Transverse colon (tissue), 4 donors: ENCODE data around the gene ADAT1. TPM values are rescaled to one million over a fixed set of nuclear protein-coding genes. Genes with fewer than 3 reads are reported as not detected.

Experiments
- DNase-seq: peaks from one replicate; pipeline ENCODE4 v3.0.0-alpha.2; 2019
- H3K27ac ChIP-seq, 4 donors: fragments of 200-600 bp; sonication (generic); 2 replicates each; pipeline ENCODE4 v1.5.1; 2016 to 2018; ENCODE audit warnings: inconsistent platforms in 4 of 4
- H3K27me3 ChIP-seq: fragments of 200-600 bp; sonication (generic); 2 replicates; pipeline ENCODE4 v1.5.1; 2017; ENCODE audit warnings: inconsistent platforms
- H3K36me3 ChIP-seq, 4 donors: fragments of 200-600 bp; sonication (generic); 2 replicates each; pipeline ENCODE4 v1.5.1; 2017 to 2019; ENCODE audit warnings: inconsistent platforms in 4 of 4
- H3K4me1 ChIP-seq, 4 donors: fragments of 200-600 bp; sonication (generic); 2 replicates each; pipeline ENCODE4 v1.5.1; 2017 to 2020; ENCODE audit warnings: inconsistent platforms in 4 of 4
- H3K4me3 ChIP-seq, 4 donors: fragments of 200-600 bp; sonication (generic); 1 replicate in 1 of 4; 2 replicates in 3 of 4; pipeline versions ENCODE4 v1.5.1 to v1.6.1; 2017 to 2019; ENCODE audit warnings: inconsistent platforms in 4 of 4
- H3K9me3 ChIP-seq, 2 donors: fragments of 200-600 bp; sonication (generic); 2 replicates each; pipeline ENCODE4 v1.5.1; 2017 to 2019; ENCODE audit warnings: inconsistent platforms in 2 of 2
- EP300 ChIP-seq: sonication (generic); formaldehyde crosslinking; IDR thresholded peaks from one replicate; pipeline ENCODE4 v1.6.1; 2017; ENCODE audit warnings: antibody characterized with exemption, low read depth
- POLR2A ChIP-seq: fragments of 450-650 bp; IDR thresholded peaks from one replicate; pipeline ENCODE4 v1.6.1; 2016; ENCODE audit warnings: antibody characterized with exemption, mild to moderate bottlenecking, moderate library complexity
- POLR2AphosphoS5 ChIP-seq, 3 donors: sonication (generic); formaldehyde crosslinking; IDR thresholded peaks; one replicate each; pipeline ENCODE4 v1.6.1; 2016; ENCODE audit warnings: antibody characterized with exemption in 3 of 3
- WGBS, 2 donors: methylation state at CpG; one replicate each; pipeline ENCODE4 v1.1.5; 2018; ENCODE audit warnings: low coverage in 1 of 2; 5-methylcytosine and 5-hydroxymethylcytosine counted together
- in situ Hi-C, 4 donors: fragments of 200-750 bp; cut with MboI; loops; one replicate each; pipeline versions ENCODE4 v1.15.0 to v1.15.1; 2017; ENCODE audit warnings: low sequenced_read_pairs in 3 of 4, low pct_ligation_motif_present in 1 of 4, low pct_unique_long_range_greater_than_20kb in 1 of 4
- intact Hi-C: fragments of 100-400 bp; cut with DNase I; formaldehyde crosslinking; loops from one replicate; pipeline ENCODE4 v1.15.1; 2023; ENCODE audit warnings: low total_unique reads
- total RNA-seq, 4 donors: library from RNA; depleted of rRNA; stranded (reverse); fragments of >200 nt; gene quantifications; one replicate each; pipeline ENCODE4 v1.1.0, GENCODE V29; 2016
- TF ChIP-seq, protein P1 (sequence below), 5 experiments: fragments of 200-600 bp in 3 of 5; fragments of 450-650 bp in 2 of 5; sonication (generic) in 3 of 5; IDR thresholded peaks; 1 replicate in 2 of 5; 2 replicates in 3 of 5; pipeline ENCODE4 v1.5.1; 2016 to 2017; ENCODE audit warnings: antibody characterized with exemption in 5 of 5, inconsistent platforms in 3 of 5, mild to moderate bottlenecking in 2 of 5, moderate library complexity in 1 of 5

ADAT1 gene
- total RNA-seq, 4 donors from 2014 or later: 14.1 to 94.3 (median 49.1) TPM

DNA sequence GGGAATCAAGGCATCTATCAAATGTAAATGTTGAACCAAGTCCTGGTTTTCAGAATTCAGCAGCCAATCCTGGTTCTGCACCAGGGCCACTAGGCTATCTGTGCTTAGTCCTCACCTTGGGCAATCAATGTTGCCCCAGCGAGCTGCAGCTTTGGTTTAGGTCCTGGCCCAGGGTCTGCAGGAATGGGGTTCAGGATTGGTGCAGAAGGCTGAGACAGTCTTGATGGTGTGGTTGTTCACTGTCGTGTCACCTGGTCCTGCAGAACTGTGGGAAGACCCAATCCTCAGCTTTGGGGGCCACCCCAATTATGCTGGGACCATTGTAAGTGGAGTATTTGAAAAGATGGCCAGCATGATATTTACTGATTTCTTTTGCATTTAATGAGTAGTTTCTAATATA, 35.1 kb upstream of the ADAT1 start:
- Histone ChIP-seq H3K9me3 (no peaks in the 10 kb centered on the region), H3K27ac (no peak overlapping the region), H3K4me1 (peaks cover 0 to 7% (median 2%) of the 10 kb centered on the region in 4 donors), H3K36me3 (peaks cover 0 to 44% (median 17%) of the 10 kb centered on the region in 4 donors), H3K27me3 (no peaks in the 10 kb centered on the region), H3K4me3 (no peak overlapping the region)
- intact Hi-C loops (loop anchor here (10.0 kb wide), 1 partner anchor 183 kb away; no protein-coding TSS in a partner anchor), in situ Hi-C loops (loop anchor here in 1 of 4 donors (25.0 kb wide), 1 partner anchor 104 kb away; no protein-coding TSS in a partner anchor)
- 87% methylated on average over 2 of the region's 2 CpGs; no CpG with 5 or more reads in 1 of the 2 donors for WGBS, 2 donors
- TF ChIP-seq, protein P1, sequence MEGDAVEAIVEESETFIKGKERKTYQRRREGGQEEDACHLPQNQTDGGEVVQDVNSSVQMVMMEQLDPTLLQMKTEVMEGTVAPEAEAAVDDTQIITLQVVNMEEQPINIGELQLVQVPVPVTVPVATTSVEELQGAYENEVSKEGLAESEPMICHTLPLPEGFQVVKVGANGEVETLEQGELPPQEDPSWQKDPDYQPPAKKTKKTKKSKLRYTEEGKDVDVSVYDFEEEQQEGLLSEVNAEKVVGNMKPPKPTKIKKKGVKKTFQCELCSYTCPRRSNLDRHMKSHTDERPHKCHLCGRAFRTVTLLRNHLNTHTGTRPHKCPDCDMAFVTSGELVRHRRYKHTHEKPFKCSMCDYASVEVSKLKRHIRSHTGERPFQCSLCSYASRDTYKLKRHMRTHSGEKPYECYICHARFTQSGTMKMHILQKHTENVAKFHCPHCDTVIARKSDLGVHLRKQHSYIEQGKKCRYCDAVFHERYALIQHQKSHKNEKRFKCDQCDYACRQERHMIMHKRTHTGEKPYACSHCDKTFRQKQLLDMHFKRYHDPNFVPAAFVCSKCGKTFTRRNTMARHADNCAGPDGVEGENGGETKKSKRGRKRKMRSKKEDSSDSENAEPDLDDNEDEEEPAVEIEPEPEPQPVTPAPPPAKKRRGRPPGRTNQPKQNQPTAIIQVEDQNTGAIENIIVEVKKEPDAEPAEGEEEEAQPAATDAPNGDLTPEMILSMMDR (IDR thresholded peaks at IDR 0.05): no peak
- TF ChIP-seq POLR2AphosphoS5 (IDR thresholded peaks at IDR 0.05): no peak
- no peak for TF ChIP-seq POLR2A
- no peak for DNase-seq

DNA sequence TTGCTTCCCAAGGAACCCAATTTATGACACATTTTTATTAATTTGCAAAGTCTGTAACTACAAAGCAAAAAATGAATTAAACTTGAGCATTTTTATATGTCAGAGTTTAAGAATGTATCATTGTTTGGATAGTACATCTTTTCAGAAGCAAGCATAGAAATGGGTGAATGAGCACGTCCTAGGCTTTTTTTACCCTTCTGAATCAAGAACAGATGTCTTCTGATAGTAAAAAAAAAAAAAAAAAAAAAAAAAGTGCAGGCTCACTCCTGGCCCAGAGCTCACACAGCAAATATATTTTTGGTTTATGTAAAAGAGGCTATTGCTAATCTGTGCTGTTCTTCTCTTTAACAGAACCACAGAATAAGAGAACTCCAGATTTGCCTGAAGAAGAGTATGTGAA, 30.8 kb upstream of the ADAT1 start:
- in situ Hi-C loops (loop anchor here in 1 of 4 donors (25.0 kb wide), 1 partner anchor 108 kb away; no protein-coding TSS in a partner anchor), intact Hi-C loops (loop anchor here (10.0 kb wide), 1 partner anchor 179 kb away; no protein-coding TSS in a partner anchor)
- 45 to 70% methylated on average over 1 of the region's 1 CpG for WGBS, 2 donors
- Histone ChIP-seq H3K4me3 (no peak overlapping the region), H3K27me3 (no peaks in the 10 kb centered on the region), H3K4me1 (peaks cover 16 to 43% (median 24%) of the 10 kb centered on the region in 4 donors), H3K9me3 (no peaks in the 10 kb centered on the region), H3K36me3 (peaks cover 0 to 44% (median 17%) of the 10 kb centered on the region in 4 donors), H3K27ac (no peak overlapping the region)
- DNase-seq: no peak
- TF ChIP-seq, protein P1 (IDR thresholded peaks at IDR 0.05): no peak
- TF ChIP-seq POLR2A: no peak
- no peak for TF ChIP-seq EP300
- no peak for TF ChIP-seq POLR2AphosphoS5 (IDR thresholded peaks at IDR 0.05)

DNA sequence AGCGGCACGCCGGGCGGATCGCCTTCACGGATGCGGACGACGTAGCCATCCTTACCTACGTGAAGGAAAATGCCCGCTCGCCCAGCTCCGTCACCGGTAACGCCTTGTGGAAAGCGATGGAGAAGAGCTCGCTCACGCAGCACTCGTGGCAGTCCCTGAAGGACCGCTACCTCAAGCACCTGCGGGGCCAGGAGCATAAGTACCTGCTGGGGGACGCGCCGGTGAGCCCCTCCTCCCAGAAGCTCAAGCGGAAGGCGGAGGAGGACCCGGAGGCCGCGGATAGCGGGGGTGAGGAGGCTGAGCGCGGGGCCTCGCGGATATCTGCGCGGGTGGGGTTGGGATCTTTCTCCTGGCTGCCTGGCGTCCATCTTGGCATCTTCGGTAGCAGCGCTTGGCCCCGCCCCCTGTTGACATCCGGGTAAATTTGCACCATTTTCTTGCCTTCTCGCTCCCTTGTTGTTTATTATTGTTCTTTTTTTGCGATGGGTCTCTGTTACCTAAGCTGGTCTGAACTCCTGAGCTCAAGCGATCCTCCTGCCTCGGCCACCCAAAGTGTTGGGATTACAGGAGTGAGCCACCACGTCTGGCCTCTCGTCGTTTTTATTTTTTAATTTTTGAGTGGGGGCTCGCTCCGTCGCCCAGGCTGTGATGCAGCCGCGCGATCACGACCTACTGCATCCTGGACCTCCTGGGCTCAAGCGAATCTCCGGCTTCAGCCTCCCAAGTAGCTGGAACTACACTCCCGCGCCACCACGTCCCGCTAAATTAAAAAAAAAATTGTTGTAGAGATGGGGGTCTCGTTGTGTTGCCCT, 25.4 kb upstream of the ADAT1 start:
- Histone ChIP-seq H3K27ac (peak overlapping the region; percentile 97 to 99 (median 98)), H3K27me3 (no peaks in the 10 kb centered on the region), H3K9me3 (no peaks in the 10 kb centered on the region), H3K4me1 (peaks cover 27 to 66% (median 41%) of the 10 kb centered on the region in 4 donors), H3K4me3 (peak overlapping the region; percentile 86 to 100 (median 97)), H3K36me3 (no peaks in the 10 kb centered on the region)
- 0% methylated on average over 1 to 50 of the region's 62 CpGs for WGBS, 2 donors
- DNase-seq: peak; percentile 88
- in situ Hi-C loops: loop anchor here in 2 of 4 donors (5.0 to 25.0 kb wide), 3 partner anchors 114 to 1539 kb away; partner anchors contain the start of genes TMEM170A (in 2 of the 2), MON1B (in 1 of the 2) and SYCE1L (in 1 of the 2)
- TF ChIP-seq POLR2AphosphoS5 (IDR thresholded peaks at IDR 0.05) (peak in 2 of 3 donors; percentile 9 to 51), POLR2A (no peak)
- TF ChIP-seq, protein P1 (IDR thresholded peaks at IDR 0.05): no peak
- intact Hi-C loops: loop anchor here (5.0 kb wide), 1 partner anchor 216 kb away; the partner anchor contains the start of gene CFDP1
